Stomach (tissue), 9 donors: Measurements from ENCODE around the gene PELO. TPM values are rescaled to one million over a fixed set of nuclear protein-coding genes. Genes with fewer than 3 reads are reported as not detected.

Experiments
- DNase-seq, 2 donors: peaks; one replicate each; pipeline versions ENCODE4 v3.0.0 to v3.0.0-alpha.2; 2013 to 2019
- H3K27ac ChIP-seq, 5 donors: fragments of 200-600 bp in 4 of 5; sonication (generic) in 4 of 5; one replicate each; pipeline ENCODE4 v1.5.1; 2013 to 2019; ENCODE audit warnings: mild to moderate bottlenecking in 1 of 5, moderate library complexity in 1 of 5
- H3K27me3 ChIP-seq, 3 donors: fragments of 200-600 bp; sonication (generic); one replicate each; pipeline ENCODE4 v1.5.1; 2017 to 2019; ENCODE audit warnings: mixed run types in 1 of 3
- H3K36me3 ChIP-seq, 4 donors: fragments of 200-600 bp; sonication (generic); 1 replicate in 3 of 4; 2 replicates in 1 of 4; pipeline ENCODE4 v1.5.1; 2016 to 2019
- H3K4me1 ChIP-seq, 4 donors: fragments of 200-600 bp; sonication (generic); one replicate each; pipeline ENCODE4 v1.5.1; 2016 to 2019
- H3K4me3 ChIP-seq, 4 donors: fragments of 200-600 bp; sonication (generic) in 3 of 4; one replicate each; pipeline ENCODE4 v1.5.1; 2016 to 2019; ENCODE audit warnings: mild to moderate bottlenecking in 1 of 4
- H3K9me3 ChIP-seq, 4 donors: fragments of 200-600 bp; sonication (generic); one replicate each; pipeline ENCODE4 v1.5.1; 2016 to 2019
- CTCF ChIP-seq, 7 experiments: fragments of 450-650 bp in 4 of 7; fragments of 200-600 bp in 3 of 7; sonication (generic) in 3 of 7; IDR thresholded peaks; one replicate each; pipeline ENCODE4 v1.5.1; 2016 to 2019; ENCODE audit warnings: antibody characterized with exemption in 7 of 7, control low read depth in 2 of 7, mild to moderate bottlenecking in 1 of 7
- EP300 ChIP-seq: sonication (generic); formaldehyde crosslinking; IDR thresholded peaks from one replicate; pipeline ENCODE4 v1.6.1; 2017; ENCODE audit warnings: antibody characterized with exemption
- POLR2A ChIP-seq, 4 donors: fragments of 450-650 bp; IDR thresholded peaks; one replicate each; pipeline ENCODE4 v1.6.1; 2016; ENCODE audit warnings: antibody characterized with exemption in 4 of 4, control low read depth in 2 of 4, mild to moderate bottlenecking in 1 of 4, moderate library complexity in 1 of 4
- POLR2AphosphoS5 ChIP-seq, 3 donors: sonication (generic); formaldehyde crosslinking; IDR thresholded peaks; one replicate each; pipeline ENCODE4 v1.6.1; 2016; ENCODE audit warnings: antibody characterized with exemption in 3 of 3
- WGBS, 5 donors: extraction: QIAGEN DNeasy Blood & Tissue Kit in 3 of 5; methylation state at CpG; one replicate each; pipeline versions ENCODE4 v1.1.5 to v1.1.7; 2013 to 2018; 5-methylcytosine and 5-hydroxymethylcytosine counted together
- intact Hi-C: fragments of 100-400 bp; cut with DNase I; formaldehyde crosslinking; loops from one replicate; pipeline ENCODE4 v1.15.1; 2023; ENCODE audit warnings: low total_unique reads
- polyA plus RNA-seq, 3 donors: library from polyadenylated mRNA; stranded (reverse); fragments of 200-250 nt; gene quantifications; one replicate each; pipeline ENCODE4 v1.2.3, GENCODE V29; 2013
- total RNA-seq, 5 donors: library from RNA; depleted of rRNA; stranded (reverse); fragments of >200 nt; gene quantifications; one replicate each; pipeline versions ENCODE4 v1.1.0 to v1.2.3, GENCODE V29; 2014 to 2016
- donor health status: healthy with polysubstance abuse.
- donor health status: Bipolar disorder and iron deficiency.
- donor health status: healthy.

PELO gene
- total and polyA plus RNA-seq, 8 donors: 5.8 to 62.2 (median 12.5) TPM

- no peak overlapping the region for H3K4me3 ChIP-seq
- no peak for TF ChIP-seq EP300
- no peak for TF ChIP-seq POLR2A (IDR thresholded peaks at IDR 0.05)
- no peak for TF ChIP-seq CTCF (IDR thresholded peaks at IDR 0.05)
- TF ChIP-seq POLR2AphosphoS5 (IDR thresholded peaks at IDR 0.05): no peak
- H3K4me1 ChIP-seq: peaks cover 0 to 44% (median 25%) of the 10 kb centered on the region in 4 donors
- H3K36me3 ChIP-seq: no peaks in the 10 kb centered on the region
- DNase-seq: no peak
- intact Hi-C loops: no loop called here
- H3K27me3 ChIP-seq: no peaks in the 10 kb centered on the region
- no peak overlapping the region for H3K27ac ChIP-seq
- 83 to 89% (median 85%) methylated on average over 2 of the region's 2 CpGs for WGBS, 5 donors
- peaks cover 0 to 5% (median 0%) of the 10 kb centered on the region in 4 donors for H3K9me3 ChIP-seq
Observed at GRCh38 chr5:52825826-52826225, 38.1 kb downstream of the PELO start.

DNA sequence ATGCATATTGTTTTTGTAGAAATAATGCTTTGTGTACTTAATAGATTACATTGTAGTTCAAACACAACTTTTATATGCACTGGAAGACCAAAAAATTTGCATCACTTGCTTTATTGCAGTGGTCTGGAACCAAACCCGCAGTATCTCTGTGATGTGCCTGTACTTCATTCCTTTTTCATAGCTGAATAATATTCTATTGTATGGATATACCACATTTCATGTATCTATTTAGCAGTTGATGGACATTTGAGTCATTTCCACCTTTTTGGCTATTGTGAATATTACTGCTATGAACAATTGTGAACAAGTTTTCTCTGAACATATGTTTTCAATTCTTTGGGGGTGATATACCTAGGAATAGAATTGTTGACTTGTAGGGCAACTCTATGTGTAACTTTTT lies 40.1 kb downstream of the PELO start:
- Histone ChIP-seq H3K4me1 (peaks cover 0 to 38% (median 13%) of the 10 kb centered on the region in 4 donors), H3K36me3 (no peaks in the 10 kb centered on the region), H3K4me3 (no peak overlapping the region), H3K27ac (no peak overlapping the region), H3K27me3 (no peaks in the 10 kb centered on the region), H3K9me3 (peaks cover 0 to 5% (median 0%) of the 10 kb centered on the region in 4 donors)
- 95 to 100% (median 100%) methylated on average over 1 of the region's 1 CpG for WGBS, 5 donors
- intact Hi-C loops: no loop called here
- DNase-seq: no peak
- no peak for TF ChIP-seq POLR2A (IDR thresholded peaks at IDR 0.05)
- no peak for TF ChIP-seq POLR2AphosphoS5 (IDR thresholded peaks at IDR 0.05)
- no peak for TF ChIP-seq CTCF (IDR thresholded peaks at IDR 0.05)
- TF ChIP-seq EP300: no peak

GRCh38 chr5:52829664-52830063 lies 41.9 kb downstream of the PELO start:
- Histone ChIP-seq H3K27me3 (no peaks in the 10 kb centered on the region), H3K36me3 (no peaks in the 10 kb centered on the region), H3K9me3 (peaks cover 0 to 5% (median 0%) of the 10 kb centered on the region in 4 donors), H3K27ac (no peak overlapping the region), H3K4me1 (peaks cover 0 to 23% (median 3%) of the 10 kb centered on the region in 4 donors), H3K4me3 (no peak overlapping the region)
- intact Hi-C loops: no loop called here
- TF ChIP-seq POLR2AphosphoS5 (IDR thresholded peaks at IDR 0.05) (no peak), POLR2A (IDR thresholded peaks at IDR 0.05) (no peak), EP300 (no peak)
- DNase-seq: no peak

- WGBS, 5 donors: 73 to 95% (median 84%) methylated on average over 2 of the region's 2 CpGs
Observed at GRCh38 chr5:52830650-52831049, 42.9 kb downstream of the PELO start.

More at GRCh38 chr5:52830650-52831049, 42.9 kb downstream of the PELO start:
- TF ChIP-seq EP300: no peak
- no peak for TF ChIP-seq POLR2A (IDR thresholded peaks at IDR 0.05)
- no peak for TF ChIP-seq POLR2AphosphoS5 (IDR thresholded peaks at IDR 0.05)
- no peak for TF ChIP-seq CTCF (IDR thresholded peaks at IDR 0.05)
- Histone ChIP-seq H3K4me3 (no peak overlapping the region), H3K36me3 (no peaks in the 10 kb centered on the region), H3K27ac (no peak overlapping the region), H3K27me3 (no peaks in the 10 kb centered on the region), H3K4me1 (peaks cover 0 to 16% (median 0%) of the 10 kb centered on the region in 4 donors), H3K9me3 (peaks cover 0 to 5% (median 0%) of the 10 kb centered on the region in 4 donors)
- intact Hi-C loops: no loop called here
- DNase-seq: peak in 1 of 2 donors; percentile 50
